Skeletal muscle satellite cell (primary cell): Measurements from ENCODE around the gene OBSL1.

ENCODE experiments used
- H3K27me3 ChIP-seq: 2 replicates; pipeline ENCODE4 v1.7.0; 2013; ENCODE audit warnings: low read length; ENCODE audit not compliant: control insufficient read depth, insufficient read depth
- H3K36me3 ChIP-seq: 2 replicates; pipeline ENCODE4 v1.7.0; 2013; ENCODE audit warnings: mild to moderate bottlenecking, control low read depth, low read length; ENCODE audit not compliant: insufficient read depth
- H3K4me1 ChIP-seq: 2 replicates; pipeline ENCODE4 v1.7.0; 2013; ENCODE audit warnings: low read length; ENCODE audit not compliant: control insufficient read depth, insufficient read depth
- H3K4me2 ChIP-seq: 2 replicates; pipeline ENCODE4 v1.7.0; 2013; ENCODE audit warnings: mild to moderate bottlenecking, low read length
- H3K4me3 ChIP-seq: 2 replicates; pipeline ENCODE4 v1.7.0; 2013; ENCODE audit warnings: low read length
- H3K9ac ChIP-seq: 2 replicates; pipeline ENCODE4 v1.7.0; 2013; ENCODE audit warnings: mild to moderate bottlenecking, low read depth, low read length, moderate library complexity
- H3K9me3 ChIP-seq: replicated peaks from 2 replicates; pipeline ENCODE4 v1.7.0; 2013; ENCODE audit warnings: mild to moderate bottlenecking, control low read depth, low read length

The OBSL1 gene

GRCh38 chr2:219542931-219543595 lies 28.3 kb downstream of the OBSL1 start:
- no peaks in the 10 kb centered on the region for H3K9me3 ChIP-seq
- peak overlapping the region; percentile 95 for H3K9ac ChIP-seq
- H3K4me3 ChIP-seq: peak overlapping the region; percentile 95
- peaks cover 17% of the 10 kb centered on the region for H3K4me1 ChIP-seq
- no peaks in the 10 kb centered on the region for H3K27me3 ChIP-seq
- peaks cover 26% of the 10 kb centered on the region for H3K36me3 ChIP-seq
- H3K4me2 ChIP-seq: peak overlapping the region; percentile 97

DNA sequence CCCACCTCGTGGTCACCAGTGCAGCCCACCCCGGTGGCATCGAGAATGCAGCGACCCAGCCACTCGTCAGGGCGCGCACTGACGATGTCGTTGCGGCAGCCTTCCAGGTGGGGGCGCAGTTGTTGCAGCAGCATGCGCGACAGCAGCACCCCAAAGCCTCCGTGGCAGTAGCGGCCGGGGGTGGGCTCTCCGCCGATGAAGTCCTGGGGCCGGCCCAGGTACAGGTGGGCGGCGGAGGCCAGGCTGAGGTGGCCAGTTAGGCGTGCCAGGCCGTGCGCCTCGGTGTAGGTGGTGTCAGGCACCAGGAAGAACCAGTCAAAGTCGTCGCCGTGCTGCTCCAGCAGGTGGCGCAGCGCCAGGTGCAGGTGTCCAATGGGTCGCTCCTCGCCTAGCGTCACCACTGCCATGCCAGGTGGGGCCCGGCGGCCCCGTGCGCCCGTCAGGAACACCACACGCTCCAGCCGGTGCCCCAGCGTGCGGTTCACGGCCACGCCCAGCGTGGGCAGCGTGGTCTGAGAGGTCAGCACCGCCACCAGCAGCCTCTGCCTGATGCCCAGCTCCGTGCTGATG lies 29.6 kb downstream of the OBSL1 start:
- Histone ChIP-seq H3K27me3 (no peaks in the 10 kb centered on the region), H3K4me1 (peaks cover 17% of the 10 kb centered on the region), H3K36me3 (peaks cover 26% of the 10 kb centered on the region), H3K4me3 (peak overlapping the region; percentile 95), H3K9ac (peak overlapping the region; percentile 95), H3K4me2 (peak overlapping the region; percentile 97), H3K9me3 (no peaks in the 10 kb centered on the region)

DNA sequence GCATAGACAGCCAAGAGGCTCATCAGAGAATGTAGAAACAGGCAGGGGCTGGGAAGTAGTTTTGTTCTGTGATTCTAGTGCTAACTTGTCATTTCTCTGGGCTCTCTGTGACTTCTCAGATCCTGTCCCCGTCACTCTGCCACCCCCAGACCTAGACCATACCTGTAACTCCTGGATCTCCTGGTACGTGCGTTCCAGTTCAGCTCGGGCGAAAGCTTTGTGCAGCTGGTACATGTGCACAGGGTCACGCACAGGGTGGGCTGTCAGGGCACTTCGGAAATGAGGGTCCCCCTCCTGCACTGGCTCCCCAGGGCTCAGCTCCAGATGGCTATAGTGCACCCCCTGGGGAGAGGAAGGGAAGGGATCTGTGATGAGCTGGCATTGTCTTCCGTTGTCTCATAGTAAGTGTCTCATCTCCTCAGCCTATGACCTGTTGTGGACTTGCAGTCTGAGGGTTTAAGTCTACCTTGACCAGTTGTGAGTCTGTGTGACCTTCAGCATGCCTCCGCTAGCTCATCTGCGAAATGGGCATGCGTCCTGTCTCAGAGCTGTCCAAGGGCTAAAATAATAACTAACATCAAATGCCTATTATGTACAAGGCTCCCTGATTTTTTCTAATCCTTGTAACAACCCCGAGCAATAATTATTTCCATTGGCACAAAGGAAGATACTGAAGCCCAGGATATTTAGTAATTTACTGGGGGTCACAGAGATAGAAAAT lies 30.4 kb downstream of the OBSL1 start:
- Histone ChIP-seq H3K9me3 (no peaks in the 10 kb centered on the region), H3K4me1 (peaks cover 17% of the 10 kb centered on the region), H3K4me3 (no peak overlapping the region), H3K4me2 (peak overlapping the region; percentile 97), H3K36me3 (peaks cover 26% of the 10 kb centered on the region), H3K27me3 (no peaks in the 10 kb centered on the region), H3K9ac (no peak overlapping the region)

GRCh38 chr2:219539926-219540678 lies 31.2 kb downstream of the OBSL1 start:
- no peak overlapping the region for H3K4me3 ChIP-seq

GRCh38 chr2:219538956-219539788 lies 32.2 kb downstream of the OBSL1 start:
- Histone ChIP-seq H3K4me3 (no peak overlapping the region), H3K36me3 (peaks cover 26% of the 10 kb centered on the region), H3K9ac (no peak overlapping the region), H3K4me2 (no peak overlapping the region), H3K4me1 (peaks cover 17% of the 10 kb centered on the region), H3K27me3 (no peaks in the 10 kb centered on the region), H3K9me3 (no peaks in the 10 kb centered on the region)

More at GRCh38 chr2:219539926-219540678, 31.2 kb downstream of the OBSL1 start:
- H3K27me3 ChIP-seq: no peaks in the 10 kb centered on the region
- no peak overlapping the region for H3K4me2 ChIP-seq
- H3K9ac ChIP-seq: no peak overlapping the region
- H3K4me1 ChIP-seq: peaks cover 17% of the 10 kb centered on the region
- no peaks in the 10 kb centered on the region for H3K9me3 ChIP-seq
- H3K36me3 ChIP-seq: peaks cover 26% of the 10 kb centered on the region

GRCh38 chr2:219538504-219538951 lies 32.8 kb downstream of the OBSL1 start:
- no peak overlapping the region for H3K9ac ChIP-seq
- no peak overlapping the region for H3K4me3 ChIP-seq
- peaks cover 26% of the 10 kb centered on the region for H3K36me3 ChIP-seq
- peaks cover 14% of the 10 kb centered on the region for H3K4me1 ChIP-seq
- H3K9me3 ChIP-seq: no peaks in the 10 kb centered on the region
- no peak overlapping the region for H3K4me2 ChIP-seq
- no peaks in the 10 kb centered on the region for H3K27me3 ChIP-seq

DNA sequence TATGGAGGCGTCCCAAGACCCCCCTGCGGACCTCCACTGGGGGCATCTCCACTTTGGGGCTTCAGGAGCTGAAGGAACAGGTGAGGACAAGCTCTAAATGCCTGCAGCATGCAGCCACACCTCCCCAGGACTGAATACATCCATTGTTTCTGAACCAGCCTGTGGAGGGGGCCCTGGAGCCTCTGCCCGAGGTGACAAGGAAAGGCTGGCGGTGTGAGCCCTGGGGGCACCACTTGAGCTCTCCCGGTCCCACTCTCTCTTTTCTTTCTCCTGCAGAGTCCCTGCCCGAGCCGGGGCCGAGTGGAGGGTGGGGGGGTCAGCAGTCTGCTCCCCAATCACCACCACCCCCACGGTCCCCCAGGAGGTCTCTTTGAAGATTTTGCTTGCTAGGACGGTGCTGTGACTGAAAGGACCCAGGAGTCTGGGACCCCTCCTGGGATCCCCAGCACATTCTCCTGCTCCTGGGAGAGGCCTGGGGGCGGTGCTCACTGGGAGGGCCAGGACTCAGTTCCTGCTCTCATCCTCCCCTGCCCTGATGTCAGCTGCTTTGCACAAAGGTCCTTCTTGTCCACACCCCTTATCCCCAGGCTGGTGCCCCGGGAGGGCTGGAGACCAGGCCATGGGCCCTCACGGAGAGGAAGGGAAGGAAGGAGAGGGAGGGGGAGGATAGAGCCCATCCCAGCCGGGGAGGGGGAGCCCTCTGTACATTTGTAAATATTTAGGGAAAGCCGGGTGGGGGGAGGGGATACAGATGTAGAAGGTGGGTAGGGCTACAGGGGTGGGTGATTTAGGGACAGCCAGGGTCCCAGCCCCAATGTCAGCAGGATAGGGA lies 33.5 kb downstream of the OBSL1 start:
- Histone ChIP-seq H3K4me3 (no peak overlapping the region), H3K36me3 (peaks cover 26% of the 10 kb centered on the region), H3K27me3 (no peaks in the 10 kb centered on the region), H3K4me2 (no peak overlapping the region), H3K4me1 (peaks cover 14% of the 10 kb centered on the region), H3K9me3 (no peaks in the 10 kb centered on the region), H3K9ac (no peak overlapping the region)

- H3K9me3 ChIP-seq: no peaks in the 10 kb centered on the region
- H3K36me3 ChIP-seq: peaks cover 26% of the 10 kb centered on the region
- no peak overlapping the region for H3K4me3 ChIP-seq
- H3K4me2 ChIP-seq: no peak overlapping the region
- H3K4me1 ChIP-seq: peaks cover 7% of the 10 kb centered on the region
- H3K27me3 ChIP-seq: no peaks in the 10 kb centered on the region
- no peak overlapping the region for H3K9ac ChIP-seq
Observed at GRCh38 chr2:219536967-219537366, 34.4 kb downstream of the OBSL1 start.

DNA sequence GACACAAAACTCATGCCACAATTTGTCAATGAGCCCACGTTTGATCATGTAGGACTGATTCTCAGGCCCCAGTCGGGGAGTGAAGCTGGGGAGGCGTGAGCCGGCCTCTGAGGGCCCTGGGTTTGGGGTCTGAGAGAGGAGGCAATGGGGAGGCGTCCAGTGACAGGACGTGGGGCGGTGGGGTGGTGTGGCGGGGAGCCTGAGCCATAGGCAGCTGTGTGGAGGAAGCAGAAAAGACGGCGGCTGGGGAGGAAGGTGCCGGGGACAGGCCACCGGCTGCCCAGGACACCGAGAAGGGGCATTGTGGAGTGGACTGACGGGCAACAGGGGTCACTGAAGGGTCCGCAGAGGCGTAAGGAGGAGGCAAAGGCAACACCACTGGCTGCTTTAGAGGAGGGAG lies 34.9 kb downstream of the OBSL1 start:
- no peak overlapping the region for H3K4me3 ChIP-seq
- no peak overlapping the region for H3K4me2 ChIP-seq
- H3K4me1 ChIP-seq: peaks cover 2% of the 10 kb centered on the region
- H3K9ac ChIP-seq: no peak overlapping the region
- H3K27me3 ChIP-seq: peaks cover 3% of the 10 kb centered on the region
- H3K9me3 ChIP-seq: no peaks in the 10 kb centered on the region
- peaks cover 23% of the 10 kb centered on the region for H3K36me3 ChIP-seq

GRCh38 chr2:219533930-219534661 lies 37.2 kb downstream of the OBSL1 start:
- H3K9me3 ChIP-seq: no peaks in the 10 kb centered on the region
- no peak overlapping the region for H3K4me2 ChIP-seq
- no peak overlapping the region for H3K9ac ChIP-seq
- no peak overlapping the region for H3K4me3 ChIP-seq
- H3K27me3 ChIP-seq: peaks cover 11% of the 10 kb centered on the region
- no peaks in the 10 kb centered on the region for H3K36me3 ChIP-seq
- no peaks in the 10 kb centered on the region for H3K4me1 ChIP-seq
